IMR-90 (cell line): ENCODE data around the gene SLC9A7. TPM values are rescaled to one million over a fixed set of nuclear protein-coding genes. Genes with fewer than 3 reads are reported as not detected.
A peak's percentile ranks its signal among the peaks of the same experiment; 100 is the strongest.

Experiments used
- ATAC-seq: fragments of 200-7000 bp; cut with Tn5 transposase; 2 replicates; pipeline ENCODE4 v1.9.1; 2020; ENCODE audit warnings: low read depth, mild to moderate bottlenecking, moderate library complexity
- BruUV-seq: library from RNA; stranded (reverse); fragments of 400-500 nt; replicated peaks from 2 replicates; lab custom pipeline; 2021; lab: Mats Ljungman, UMichigan
- CTCF ChIA-PET: fragments of 300-600 bp; formaldehyde crosslinking; extraction: SDS; loops from one replicate; lab custom pipeline; 2021; ENCODE audit warnings: antibody characterized with exemption; lab: Yijun Ruan, JAX
- POLR2A ChIA-PET: fragments of 300-600 bp; sonication (Branson Sonifier 250); formaldehyde crosslinking; loops from one replicate; lab custom pipeline; 2022; ENCODE audit warnings: antibody characterized with exemption; ENCODE audit not compliant: unreplicated experiment; lab: Charles Lee
- DNase-seq: peaks from one replicate; pipeline ENCODE4 v3.0.0; 2013
- H2AFZ ChIP-seq: replicated peaks from 2 replicates; pipeline ENCODE3; 2013; ENCODE audit warnings: low read length, mild to moderate bottlenecking; ENCODE audit not compliant: poor library complexity
- H2AK5ac ChIP-seq: 2 replicates; pipeline ENCODE4 v1.6.1; 2013; ENCODE audit warnings: low read depth, low read length, inconsistent platforms
- H2AK9ac ChIP-seq: replicated peaks from 2 replicates; pipeline ENCODE3; 2013; ENCODE audit warnings: mild to moderate bottlenecking, low read depth, low read length, moderate library complexity; ENCODE audit not compliant: poor library complexity
- H2BK120ac ChIP-seq: 2 replicates; pipeline ENCODE4 v1.6.1; 2013; ENCODE audit warnings: low read depth, low read length, inconsistent platforms
- H2BK15ac ChIP-seq: 3 replicates; pipeline ENCODE4 v1.6.1; 2013; ENCODE audit warnings: low read depth, low read length, inconsistent platforms
- H2BK20ac ChIP-seq: 2 replicates; pipeline ENCODE4 v1.6.1; 2013; ENCODE audit warnings: low read depth, mild to moderate bottlenecking, inconsistent platforms, low read length, moderate library complexity
- H2BK5ac ChIP-seq: 2 replicates; pipeline ENCODE4 v1.6.1; 2013; ENCODE audit warnings: mild to moderate bottlenecking, low read depth, low read length, inconsistent platforms; ENCODE audit not compliant: poor library complexity, severe bottlenecking
- H3K14ac ChIP-seq: replicated peaks from 2 replicates; pipeline ENCODE4 v1.6.1; 2013; ENCODE audit warnings: low read depth, low read length, inconsistent platforms
- H3K18ac ChIP-seq: 2 replicates; pipeline ENCODE4 v1.6.1; 2013; ENCODE audit warnings: low read depth, low read length, control low read depth
- H3K23ac ChIP-seq: 2 replicates; pipeline ENCODE4 v1.6.1; 2013; ENCODE audit warnings: low read depth, low read length, inconsistent platforms
- H3K27ac ChIP-seq: 2 replicates; pipeline ENCODE4 v1.5.1; 2013; ENCODE audit warnings: mild to moderate bottlenecking, control low read depth, low read length; ENCODE audit not compliant: insufficient read depth
- H3K27me3 ChIP-seq: 2 replicates; pipeline ENCODE4 v1.6.1; 2013; ENCODE audit warnings: low read length; ENCODE audit not compliant: control insufficient read depth, insufficient read depth
- H3K36me3 ChIP-seq: 2 replicates; pipeline ENCODE4 v1.6.1; 2013; ENCODE audit warnings: low read length, mixed read lengths; ENCODE audit not compliant: control insufficient read depth, insufficient read depth
- H3K4ac ChIP-seq: 2 replicates; pipeline ENCODE4 v1.6.1; 2013; ENCODE audit warnings: low read depth, low read length, inconsistent platforms
- H3K4me1 ChIP-seq: 2 replicates; pipeline ENCODE4 v1.6.1; 2013; ENCODE audit warnings: low read length, mixed read lengths; ENCODE audit not compliant: control insufficient read depth, insufficient read depth
- H3K4me2 ChIP-seq: 2 replicates; pipeline ENCODE4 v1.6.1; 2013; ENCODE audit warnings: low read depth, mild to moderate bottlenecking, control low read depth, low read length, moderate library complexity
- H3K4me3 ChIP-seq: 2 replicates; pipeline ENCODE4 v1.5.1; 2013; ENCODE audit warnings: low read depth, mild to moderate bottlenecking, control low read depth, low read length, moderate library complexity; ENCODE audit not compliant: insufficient read depth
- H3K56ac ChIP-seq: 2 replicates; pipeline ENCODE4 v1.6.1; 2013; ENCODE audit warnings: low read length, inconsistent platforms; ENCODE audit not compliant: insufficient read depth; ENCODE audit errors: extremely low read depth
- H3K79me1 ChIP-seq, 2 experiments: 2 replicates each; pipeline ENCODE4 v1.6.1; 2013; ENCODE audit warnings: low read length in 2 of 2, inconsistent platforms in 1 of 2, low read depth in 1 of 2
- H3K9ac ChIP-seq: 2 replicates; pipeline ENCODE4 v1.6.1; 2013; ENCODE audit warnings: low read depth, low read length, control low read depth
- H3K9me1 ChIP-seq: 2 replicates; pipeline ENCODE4 v1.6.1; 2013; ENCODE audit warnings: low read length, inconsistent platforms; ENCODE audit not compliant: insufficient read depth
- H3K9me3 ChIP-seq: 2 replicates; pipeline ENCODE4 v1.6.1; 2013; ENCODE audit warnings: low read length; ENCODE audit not compliant: control insufficient read depth, insufficient read depth
- H4K20me1 ChIP-seq: 2 replicates; pipeline ENCODE4 v1.6.1; 2013; ENCODE audit warnings: low read length, inconsistent platforms; ENCODE audit not compliant: insufficient read depth
- H4K5ac ChIP-seq: 2 replicates; pipeline ENCODE4 v1.6.1; 2013; ENCODE audit warnings: mild to moderate bottlenecking, low read depth, low read length, control low read depth
- H4K8ac ChIP-seq, 2 experiments: 2 replicates each; pipeline ENCODE4 v1.6.1; 2013; ENCODE audit warnings: low read depth in 2 of 2, low read length in 2 of 2, control low read depth in 1 of 2, inconsistent platforms in 1 of 2
- H4K91ac ChIP-seq: 2 replicates; pipeline ENCODE4 v1.6.1; 2013; ENCODE audit warnings: low read depth, low read length, inconsistent platforms; ENCODE audit not compliant: insufficient read depth
- MAFK ChIP-seq: IDR thresholded peaks from 2 replicates; pipeline ENCODE4 v1.6.1; 2012; ENCODE audit warnings: low read depth, low read length, improper control_type of control experiment
- POLR2A ChIP-seq: IDR thresholded peaks from 2 replicates; pipeline ENCODE4 v1.6.1; 2012; ENCODE audit warnings: mild to moderate bottlenecking, low read depth, low read length
- RAD21 ChIP-seq: IDR thresholded peaks from 2 replicates; pipeline ENCODE4 v1.6.1; 2012; ENCODE audit warnings: low read length, improper control_type of control experiment
- SMC3 ChIP-seq: fragments of 150-350 bp; IDR thresholded peaks from 2 replicates; pipeline ENCODE4 v1.6.1; 2016; ENCODE audit warnings: low read depth, mild to moderate bottlenecking, antibody characterized with exemption, low read length, moderate library complexity
- WGBS, 2 experiments: methylation state at CpG; one replicate each; pipeline versions ENCODE4 v1.1.5 to v1.1.7; 2013; ENCODE audit warnings: missing lambda C conversion rate in 2 of 2; ENCODE audit not compliant: insufficient read length in 1 of 2; ENCODE audit errors: extremely low coverage in 2 of 2; 5-methylcytosine and 5-hydroxymethylcytosine counted together
- dilution Hi-C: fragments of 300-500 bp; cut with HindIII; formaldehyde crosslinking; loops from one replicate; pipeline ENCODE4 v1.14.3; 2018; ENCODE audit warnings: low sequenced_read_pairs; ENCODE audit not compliant: unreplicated experiment
- in situ Hi-C: fragments of 300-500 bp; cut with MboI; formaldehyde crosslinking; loops from 3 replicates; pipeline ENCODE4 v1.14.3; 2019; ENCODE audit warnings: low sequenced_read_pairs, inconsistent platforms, mixed read lengths
- intact Hi-C: fragments of 100-400 bp; cut with micrococcal nuclease; formaldehyde crosslinking; loops from 2 replicates; pipeline ENCODE4 v1.10.0; 2022
- polyA plus RNA-seq, 3 experiments: library from polyadenylated mRNA; depleted of rRNA; stranded (reverse); fragments of >200 nt; gene quantifications; 2 replicates each; pipeline ENCODE4 v1.2.3, GENCODE V29; 2012; ENCODE audit warnings: low replicate concordance in 1 of 3
- total RNA-seq: library from RNA; depleted of rRNA; stranded (reverse); fragments of >200 nt; gene quantifications from 2 replicates; pipeline ENCODE4 v1.2.3, GENCODE V29; 2012
- TF ChIP-seq, protein P1 (sequence below): fragments of 150-350 bp; IDR thresholded peaks from 2 replicates; pipeline ENCODE4 v1.6.1; 2016; ENCODE audit warnings: low read depth, mild to moderate bottlenecking, low read length, moderate library complexity, borderline replicate concordance

The SLC9A7 gene
- total and polyA plus RNA-seq, 2 of the 4 experiments (the other 2 are of a cell fraction), result 14.4 to 76.4 TPM

DNA sequence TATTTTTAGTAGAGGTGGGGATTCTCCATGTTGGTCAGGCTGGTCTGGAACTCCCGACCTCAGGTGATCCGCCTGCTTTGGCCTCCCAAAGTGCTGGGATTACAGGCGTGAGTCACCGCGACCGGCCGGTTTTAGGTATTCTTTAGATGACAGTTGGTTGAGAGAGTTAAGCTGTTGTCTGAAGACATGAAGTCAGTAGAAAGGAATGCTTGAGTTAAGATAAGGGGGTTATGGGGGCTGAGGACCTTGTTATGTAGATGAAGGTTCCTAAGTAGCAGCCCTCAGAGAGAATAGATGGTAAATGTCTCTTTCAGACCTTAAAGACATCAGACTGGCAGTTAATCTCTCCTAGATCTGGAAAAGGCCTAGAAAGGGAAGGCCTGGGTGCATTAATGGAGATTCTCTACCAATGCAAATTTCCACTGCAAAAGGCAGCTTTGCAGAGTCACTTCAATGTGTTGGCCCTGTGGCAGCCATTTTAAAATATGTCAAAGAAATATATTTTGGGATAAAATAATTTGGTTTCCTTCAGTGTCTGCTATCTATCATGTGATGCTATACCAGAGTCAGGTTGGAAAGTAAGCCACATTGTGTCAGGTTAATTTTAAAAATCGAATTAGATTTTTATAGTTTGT, 207.3 kb downstream of the SLC9A7 start:
- no peaks in the 10 kb centered on the region for H3K27me3 ChIP-seq
- no peak overlapping the region for H3K14ac ChIP-seq
- no peak for TF ChIP-seq SMC3
- TF ChIP-seq POLR2A, result no peak
- TF ChIP-seq, protein P1, sequence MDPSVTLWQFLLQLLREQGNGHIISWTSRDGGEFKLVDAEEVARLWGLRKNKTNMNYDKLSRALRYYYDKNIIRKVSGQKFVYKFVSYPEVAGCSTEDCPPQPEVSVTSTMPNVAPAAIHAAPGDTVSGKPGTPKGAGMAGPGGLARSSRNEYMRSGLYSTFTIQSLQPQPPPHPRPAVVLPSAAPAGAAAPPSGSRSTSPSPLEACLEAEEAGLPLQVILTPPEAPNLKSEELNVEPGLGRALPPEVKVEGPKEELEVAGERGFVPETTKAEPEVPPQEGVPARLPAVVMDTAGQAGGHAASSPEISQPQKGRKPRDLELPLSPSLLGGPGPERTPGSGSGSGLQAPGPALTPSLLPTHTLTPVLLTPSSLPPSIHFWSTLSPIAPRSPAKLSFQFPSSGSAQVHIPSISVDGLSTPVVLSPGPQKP, result no peak
- TF ChIP-seq RAD21, result no peak
- TF ChIP-seq MAFK, result no peak
- H2AFZ ChIP-seq, result no peak overlapping the region
- no peak overlapping the region for H3K9ac ChIP-seq
- ATAC-seq (peak; percentile 37), DNase-seq (peak; percentile 80)
- no TSS peak for BruUV-seq
- H3K56ac ChIP-seq, result no peak overlapping the region
- no peaks in the 10 kb centered on the region for H3K9me1 ChIP-seq
- H4K8ac ChIP-seq, result peak overlapping the region in 1 of 2 experiments; percentile 19; a peak in 1 of 4 replicates
- H2BK20ac ChIP-seq, result no peak overlapping the region; the same call in 1 of the 2 replicates
- intact Hi-C loops (loop anchor here (10.0 kb wide), 1 partner anchor 543 kb away; no protein-coding TSS in a partner anchor), in situ Hi-C loops (loop anchor here (10.0 kb wide), 1 partner anchor 93 kb away; no protein-coding TSS in a partner anchor), dilution Hi-C loops (no loop called here)
- H3K27ac ChIP-seq, result no peak overlapping the region
- H4K20me1 ChIP-seq, result peaks cover 4% of the 10 kb centered on the region; the same call in 1 of the 2 replicates
- no peak overlapping the region for H3K23ac ChIP-seq
- H3K4me2 ChIP-seq, result no peak overlapping the region
- no peak overlapping the region; the same call in 1 of the 2 replicates for H4K5ac ChIP-seq
- no peak overlapping the region for H4K91ac ChIP-seq
- H3K79me1 ChIP-seq, result peaks cover 5 to 12% of the 10 kb centered on the region in 2 experiments; a peak in 2 of 4 replicates
- peak overlapping the region; percentile 3; the same call in 1 of the 2 replicates for H3K4ac ChIP-seq
- H3K4me1 ChIP-seq, result no peaks in the 10 kb centered on the region
- H3K9me3 ChIP-seq, result no peaks in the 10 kb centered on the region
- H2BK5ac ChIP-seq, result peak overlapping the region; percentile 43
- peak overlapping the region; percentile 4 for H2BK120ac ChIP-seq
- ChIA-PET POLR2A (no interaction called here), CTCF (no interaction called here)
- H2AK9ac ChIP-seq, result no peak overlapping the region
- H3K36me3 ChIP-seq, result peaks cover 2% of the 10 kb centered on the region
- no peak overlapping the region for H2AK5ac ChIP-seq
- H2BK15ac ChIP-seq, result no peak overlapping the region
- 47% methylated on average over 7 of the region's 8 CpGs; no CpG with 5 or more reads in 1 of the 2 experiments for WGBS, 2 experiments
- H3K18ac ChIP-seq, result no peak overlapping the region
- no peak overlapping the region for H3K4me3 ChIP-seq
